Astrocyte (in vitro differentiated cells and primary cell): ENCODE results near the gene DNAJC22.
A peak's percentile ranks its signal among the peaks of the same experiment; 100 is the strongest.

ENCODE experiments used
- EZH2 ChIP-seq: IDR thresholded peaks from 2 replicates; pipeline ENCODE4 v1.6.1; 2012; ENCODE audit warnings: mild to moderate bottlenecking, low read length, inconsistent platforms; ENCODE audit not compliant: insufficient read depth
- TF ChIP-seq, protein P1 (sequence below): IDR thresholded peaks from 2 replicates; pipeline ENCODE4 v1.5.1; 2011; ENCODE audit warnings: low read depth, mild to moderate bottlenecking, inconsistent platforms, low read length, moderate library complexity; ENCODE audit not compliant: insufficient read depth

DNA sequence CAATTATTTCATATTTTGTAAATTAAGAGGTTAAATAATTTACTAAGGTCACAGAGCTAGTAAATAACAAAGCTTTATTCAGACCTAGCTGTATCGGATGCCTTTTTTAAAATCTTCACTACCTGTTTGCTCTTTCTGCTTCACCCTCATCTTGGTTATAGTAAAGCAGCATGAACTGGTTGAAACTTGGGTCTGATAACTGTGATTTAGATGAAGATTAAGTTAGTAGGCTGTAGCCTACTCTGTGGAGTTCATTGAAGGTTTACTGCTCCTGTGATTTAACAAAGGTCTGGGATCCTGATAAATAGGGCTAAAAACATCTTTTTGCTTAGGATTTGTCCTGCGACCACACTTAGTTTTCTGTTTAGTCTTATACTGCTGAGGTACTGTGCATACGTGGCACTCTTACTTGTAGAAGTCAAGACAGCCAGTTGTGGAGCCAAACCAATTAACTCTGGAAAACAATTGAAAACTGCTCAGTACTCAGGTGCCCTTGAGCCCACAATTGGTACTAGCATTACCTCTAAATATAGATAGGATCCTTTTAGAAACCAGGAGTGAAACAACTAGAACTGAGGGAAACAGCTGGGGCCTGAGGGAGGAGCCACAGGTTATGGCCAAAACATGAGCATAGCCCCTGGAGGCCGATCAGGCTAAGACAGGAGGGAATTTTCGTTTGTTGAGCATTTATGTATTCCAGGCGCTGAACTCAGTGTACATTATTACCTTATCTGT, 22.9 kb downstream of the DNAJC22 start:
- TF ChIP-seq, protein P1, sequence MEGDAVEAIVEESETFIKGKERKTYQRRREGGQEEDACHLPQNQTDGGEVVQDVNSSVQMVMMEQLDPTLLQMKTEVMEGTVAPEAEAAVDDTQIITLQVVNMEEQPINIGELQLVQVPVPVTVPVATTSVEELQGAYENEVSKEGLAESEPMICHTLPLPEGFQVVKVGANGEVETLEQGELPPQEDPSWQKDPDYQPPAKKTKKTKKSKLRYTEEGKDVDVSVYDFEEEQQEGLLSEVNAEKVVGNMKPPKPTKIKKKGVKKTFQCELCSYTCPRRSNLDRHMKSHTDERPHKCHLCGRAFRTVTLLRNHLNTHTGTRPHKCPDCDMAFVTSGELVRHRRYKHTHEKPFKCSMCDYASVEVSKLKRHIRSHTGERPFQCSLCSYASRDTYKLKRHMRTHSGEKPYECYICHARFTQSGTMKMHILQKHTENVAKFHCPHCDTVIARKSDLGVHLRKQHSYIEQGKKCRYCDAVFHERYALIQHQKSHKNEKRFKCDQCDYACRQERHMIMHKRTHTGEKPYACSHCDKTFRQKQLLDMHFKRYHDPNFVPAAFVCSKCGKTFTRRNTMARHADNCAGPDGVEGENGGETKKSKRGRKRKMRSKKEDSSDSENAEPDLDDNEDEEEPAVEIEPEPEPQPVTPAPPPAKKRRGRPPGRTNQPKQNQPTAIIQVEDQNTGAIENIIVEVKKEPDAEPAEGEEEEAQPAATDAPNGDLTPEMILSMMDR: peak; percentile 40
- TF ChIP-seq EZH2: no peak
